Liver (tissue), 9 donors: Measurements from ENCODE around the gene FAXDC2. TPM values are rescaled to one million over a fixed set of nuclear protein-coding genes. Genes with fewer than 3 reads are reported as not detected.

Source experiments
- DNase-seq: peaks from one replicate; pipeline ENCODE4 v3.0.0-alpha.2; 2017; ENCODE audit warnings: low spot score
- H3K27ac ChIP-seq, 2 donors: one replicate each; pipeline ENCODE4 v1.7.0; 2013; ENCODE audit warnings: inconsistent platforms in 2 of 2, low read length in 2 of 2, control low read depth in 1 of 2, low read depth in 1 of 2, mild to moderate bottlenecking in 1 of 2
- H3K27me3 ChIP-seq, 4 donors: one replicate each; pipeline versions ENCODE4 v1.6.1 to v1.7.0; 2013; ENCODE audit warnings: low read length in 3 of 4, inconsistent platforms in 1 of 4, mild to moderate bottlenecking in 1 of 4, moderate library complexity in 1 of 4; ENCODE audit not compliant: control insufficient read depth in 4 of 4, insufficient read depth in 4 of 4
- H3K36me3 ChIP-seq, 4 donors: one replicate each; pipeline versions ENCODE4 v1.6.1 to v1.7.0; 2013; ENCODE audit warnings: low read length in 3 of 4, mild to moderate bottlenecking in 3 of 4, low read depth in 1 of 4, moderate library complexity in 1 of 4; ENCODE audit not compliant: control insufficient read depth in 4 of 4, insufficient read depth in 3 of 4
- H3K4me1 ChIP-seq, 4 donors: one replicate each; pipeline versions ENCODE4 v1.6.1 to v1.7.0; 2013; ENCODE audit warnings: low read length in 3 of 4, mild to moderate bottlenecking in 3 of 4, moderate library complexity in 1 of 4; ENCODE audit not compliant: control insufficient read depth in 4 of 4, insufficient read depth in 4 of 4
- H3K4me3 ChIP-seq, 3 donors: one replicate each; pipeline versions ENCODE4 v1.6.1 to v1.7.0; 2013; ENCODE audit warnings: low read length in 3 of 3, control low read depth in 1 of 3, low read depth in 1 of 3, mild to moderate bottlenecking in 1 of 3
- H3K9ac ChIP-seq, 2 donors: one replicate each; pipeline ENCODE4 v1.7.0; 2013; ENCODE audit warnings: low read length in 2 of 2, mild to moderate bottlenecking in 2 of 2, moderate library complexity in 2 of 2, control low read depth in 1 of 2, low read depth in 1 of 2
- H3K9me3 ChIP-seq, 4 donors: one replicate each; pipeline versions ENCODE4 v1.6.1 to v1.7.0; 2013; ENCODE audit warnings: low read length in 3 of 4; ENCODE audit not compliant: control insufficient read depth in 4 of 4
- EGR1 ChIP-seq, 2 donors: IDR thresholded peaks; 2 replicates each; pipeline ENCODE4 v1.6.1; 2016 to 2018; ENCODE audit warnings: antibody characterized with exemption in 2 of 2, low read depth in 2 of 2
- FOXA1 ChIP-seq: IDR thresholded peaks from 2 replicates; pipeline ENCODE4 v1.6.1; 2016; ENCODE audit warnings: antibody characterized with exemption
- FOXA2 ChIP-seq: IDR thresholded peaks from 2 replicates; pipeline ENCODE4 v1.6.1; 2016; ENCODE audit warnings: antibody characterized with exemption
- GABPA ChIP-seq, 2 donors: IDR thresholded peaks in 1 of 2; conservative IDR thresholded peaks in 1 of 2; 2 replicates each; pipeline ENCODE4 v1.6.1; 2016; ENCODE audit warnings: antibody characterized with exemption in 2 of 2, mild to moderate bottlenecking in 1 of 2, moderate library complexity in 1 of 2
- HNF4G ChIP-seq: IDR thresholded peaks from 2 replicates; pipeline ENCODE4 v1.6.1; 2016; ENCODE audit warnings: antibody characterized with exemption
- JUND ChIP-seq, 2 donors: IDR thresholded peaks; 2 replicates each; pipeline ENCODE4 v1.6.1; 2016; ENCODE audit warnings: antibody characterized with exemption in 2 of 2
- RAD21 ChIP-seq, 2 donors: IDR thresholded peaks; 2 replicates each; pipeline ENCODE4 v1.6.1; 2016; ENCODE audit warnings: antibody characterized with exemption in 2 of 2, mild to moderate bottlenecking in 2 of 2
- RXRA ChIP-seq, 2 donors: IDR thresholded peaks; 2 replicates each; pipeline ENCODE4 v1.6.1; 2017 to 2018; ENCODE audit warnings: antibody characterized with exemption in 2 of 2, mild to moderate bottlenecking in 1 of 2
- SP1 ChIP-seq: IDR thresholded peaks from 2 replicates; pipeline ENCODE4 v1.6.1; 2018; ENCODE audit warnings: antibody characterized with exemption, mild to moderate bottlenecking
- TAF1 ChIP-seq: conservative IDR thresholded peaks from 2 replicates; pipeline ENCODE4 v1.6.1; 2016; ENCODE audit warnings: antibody characterized with exemption, mild to moderate bottlenecking
- YY1 ChIP-seq: IDR thresholded peaks from 2 replicates; pipeline ENCODE4 v1.6.1; 2016; ENCODE audit warnings: antibody characterized with exemption, mild to moderate bottlenecking
- WGBS: extraction: QIAGEN DNeasy Blood & Tissue Kit; methylation state at CpG from one replicate; pipeline ENCODE4 v1.1.7; 2013; 5-methylcytosine and 5-hydroxymethylcytosine counted together
- polyA plus RNA-seq, 2 donors: library from polyadenylated mRNA; stranded (reverse) in 1 of 2; unstranded in 1 of 2; fragments of 200-250 nt in 1 of 2; fragments of >200 nt in 1 of 2; fragmentation: Nextera tagmentation in 1 of 2; extraction: Ambion mirVana in 1 of 2; gene quantifications; one replicate each; pipeline versions ENCODE4 v1.2.1 to v1.2.3, GENCODE V29; 2013 to 2015
- total RNA-seq, 2 donors: library from RNA; depleted of rRNA; stranded (reverse); fragments of >200 nt; gene quantifications; one replicate each; pipeline ENCODE4 v1.2.3, GENCODE V29; 2014
- TF ChIP-seq, protein P1 (sequence below): IDR thresholded peaks from 2 replicates; pipeline ENCODE4 v1.6.1; 2016; ENCODE audit warnings: antibody characterized with exemption
- TF ChIP-seq, protein P2 (sequence below): IDR thresholded peaks from 2 replicates; pipeline ENCODE4 v1.6.1; 2016; ENCODE audit warnings: antibody characterized with exemption
- TF ChIP-seq, protein P3 (sequence below): IDR thresholded peaks from 2 replicates; pipeline ENCODE4 v1.6.1; 2016; ENCODE audit warnings: antibody characterized with exemption
- TF ChIP-seq, protein P4 (sequence below): IDR thresholded peaks from 2 replicates; pipeline ENCODE4 v1.6.1; 2016; ENCODE audit warnings: antibody characterized with exemption, mild to moderate bottlenecking
- TF ChIP-seq, protein P5 (sequence below): fragments of 150-350 bp; IDR thresholded peaks from 2 replicates; pipeline ENCODE4 v1.5.1; 2017; ENCODE audit warnings: improper control_type of control experiment, low read depth, low read length; ENCODE audit not compliant: missing input control
- donor health status: healthy.
- donor health status: healthy.
- donor health status: healthy.
- donor health status: healthy.
- donor health status: healthy.

The FAXDC2 gene
- total and polyA plus RNA-seq, 4 donors, result 27.5 to 110 (median 64.5) TPM

DNA sequence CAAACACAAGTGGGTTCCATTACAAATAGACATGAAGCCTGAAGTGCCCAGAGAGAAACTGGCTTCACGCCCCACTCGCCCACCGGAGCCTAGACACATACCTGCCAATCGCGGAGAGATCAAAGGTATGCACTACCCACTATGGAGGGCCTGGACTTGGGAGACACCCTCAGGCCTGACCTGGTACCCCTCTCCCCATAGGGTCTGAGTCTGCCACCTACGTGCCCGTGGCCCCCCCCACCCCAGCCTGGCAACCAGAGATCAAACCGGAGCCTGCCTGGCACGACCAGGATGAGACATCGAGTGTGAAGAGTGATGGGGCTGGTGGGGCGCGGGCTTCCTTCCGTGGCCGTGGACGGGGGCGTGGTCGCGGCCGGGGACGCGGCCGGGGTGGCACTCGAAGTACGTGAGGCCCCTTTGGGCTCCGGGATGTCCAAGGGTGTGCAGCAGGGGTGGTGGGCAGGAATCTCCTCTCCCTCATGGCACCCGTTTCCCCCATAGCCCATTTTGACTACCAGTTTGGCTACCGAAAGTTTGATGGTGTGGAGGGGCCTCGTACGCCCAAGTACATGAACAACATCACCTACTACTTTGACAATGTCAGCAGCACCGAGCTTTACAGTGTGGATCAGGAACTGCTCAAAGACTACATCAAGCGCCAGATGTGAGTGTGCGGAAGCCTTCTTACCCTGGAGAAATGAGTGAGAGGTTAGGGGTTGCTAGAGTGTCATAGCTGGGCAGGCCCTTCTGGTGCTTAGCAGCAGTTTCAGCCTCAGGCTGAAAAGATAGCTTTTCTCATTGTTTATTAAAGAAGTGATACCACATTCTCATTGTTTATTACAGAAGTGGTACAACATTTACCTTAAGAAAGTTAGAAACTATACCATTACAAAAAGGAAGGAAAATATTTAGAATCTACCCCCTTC is 56.5 kb downstream of the FAXDC2 start:
- Histone ChIP-seq H3K36me3 (peaks cover 7 to 47% (median 33%) of the 10 kb centered on the region in 4 donors), H3K4me3 (no peak overlapping the region), H3K27ac (no peak overlapping the region), H3K9ac (no peak overlapping the region), H3K4me1 (no peaks in the 10 kb centered on the region), H3K27me3 (no peaks in the 10 kb centered on the region), H3K9me3 (no peaks in the 10 kb centered on the region)
- DNase-seq, result no peak
- TF ChIP-seq RXRA (IDR thresholded peaks at IDR 0.05) (no peak), JUND (IDR thresholded peaks at IDR 0.05) (no peak), GABPA (IDR thresholded peaks at IDR 0.05 in 1 of 2, conservative IDR thresholded peaks at IDR 0.05 in 1 of 2) (no peak), YY1 (no peak), RAD21 (IDR thresholded peaks at IDR 0.05) (no peak), EGR1 (IDR thresholded peaks at IDR 0.05; ENCODE audit: low read depth in 2 of 2) (no peak), SP1 (no peak), FOXA1 (no peak)
- TF ChIP-seq, protein P1, sequence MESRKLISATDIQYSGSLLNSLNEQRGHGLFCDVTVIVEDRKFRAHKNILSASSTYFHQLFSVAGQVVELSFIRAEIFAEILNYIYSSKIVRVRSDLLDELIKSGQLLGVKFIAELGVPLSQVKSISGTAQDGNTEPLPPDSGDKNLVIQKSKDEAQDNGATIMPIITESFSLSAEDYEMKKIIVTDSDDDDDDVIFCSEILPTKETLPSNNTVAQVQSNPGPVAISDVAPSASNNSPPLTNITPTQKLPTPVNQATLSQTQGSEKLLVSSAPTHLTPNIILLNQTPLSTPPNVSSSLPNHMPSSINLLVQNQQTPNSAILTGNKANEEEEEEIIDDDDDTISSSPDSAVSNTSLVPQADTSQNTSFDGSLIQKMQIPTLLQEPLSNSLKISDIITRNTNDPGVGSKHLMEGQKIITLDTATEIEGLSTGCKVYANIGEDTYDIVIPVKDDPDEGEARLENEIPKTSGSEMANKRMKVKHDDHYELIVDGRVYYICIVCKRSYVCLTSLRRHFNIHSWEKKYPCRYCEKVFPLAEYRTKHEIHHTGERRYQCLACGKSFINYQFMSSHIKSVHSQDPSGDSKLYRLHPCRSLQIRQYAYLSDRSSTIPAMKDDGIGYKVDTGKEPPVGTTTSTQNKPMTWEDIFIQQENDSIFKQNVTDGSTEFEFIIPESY, result no peak
- TF ChIP-seq, protein P2, sequence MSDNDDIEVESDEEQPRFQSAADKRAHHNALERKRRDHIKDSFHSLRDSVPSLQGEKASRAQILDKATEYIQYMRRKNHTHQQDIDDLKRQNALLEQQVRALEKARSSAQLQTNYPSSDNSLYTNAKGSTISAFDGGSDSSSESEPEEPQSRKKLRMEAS, result no peak
- TF ChIP-seq, protein P3, sequence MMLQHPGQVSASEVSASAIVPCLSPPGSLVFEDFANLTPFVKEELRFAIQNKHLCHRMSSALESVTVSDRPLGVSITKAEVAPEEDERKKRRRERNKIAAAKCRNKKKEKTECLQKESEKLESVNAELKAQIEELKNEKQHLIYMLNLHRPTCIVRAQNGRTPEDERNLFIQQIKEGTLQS, result no peak
- TF ChIP-seq, protein P4, sequence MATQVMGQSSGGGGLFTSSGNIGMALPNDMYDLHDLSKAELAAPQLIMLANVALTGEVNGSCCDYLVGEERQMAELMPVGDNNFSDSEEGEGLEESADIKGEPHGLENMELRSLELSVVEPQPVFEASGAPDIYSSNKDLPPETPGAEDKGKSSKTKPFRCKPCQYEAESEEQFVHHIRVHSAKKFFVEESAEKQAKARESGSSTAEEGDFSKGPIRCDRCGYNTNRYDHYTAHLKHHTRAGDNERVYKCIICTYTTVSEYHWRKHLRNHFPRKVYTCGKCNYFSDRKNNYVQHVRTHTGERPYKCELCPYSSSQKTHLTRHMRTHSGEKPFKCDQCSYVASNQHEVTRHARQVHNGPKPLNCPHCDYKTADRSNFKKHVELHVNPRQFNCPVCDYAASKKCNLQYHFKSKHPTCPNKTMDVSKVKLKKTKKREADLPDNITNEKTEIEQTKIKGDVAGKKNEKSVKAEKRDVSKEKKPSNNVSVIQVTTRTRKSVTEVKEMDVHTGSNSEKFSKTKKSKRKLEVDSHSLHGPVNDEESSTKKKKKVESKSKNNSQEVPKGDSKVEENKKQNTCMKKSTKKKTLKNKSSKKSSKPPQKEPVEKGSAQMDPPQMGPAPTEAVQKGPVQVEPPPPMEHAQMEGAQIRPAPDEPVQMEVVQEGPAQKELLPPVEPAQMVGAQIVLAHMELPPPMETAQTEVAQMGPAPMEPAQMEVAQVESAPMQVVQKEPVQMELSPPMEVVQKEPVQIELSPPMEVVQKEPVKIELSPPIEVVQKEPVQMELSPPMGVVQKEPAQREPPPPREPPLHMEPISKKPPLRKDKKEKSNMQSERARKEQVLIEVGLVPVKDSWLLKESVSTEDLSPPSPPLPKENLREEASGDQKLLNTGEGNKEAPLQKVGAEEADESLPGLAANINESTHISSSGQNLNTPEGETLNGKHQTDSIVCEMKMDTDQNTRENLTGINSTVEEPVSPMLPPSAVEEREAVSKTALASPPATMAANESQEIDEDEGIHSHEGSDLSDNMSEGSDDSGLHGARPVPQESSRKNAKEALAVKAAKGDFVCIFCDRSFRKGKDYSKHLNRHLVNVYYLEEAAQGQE, result no peak
- 95% methylated on average over 32 of the region's 32 CpGs for WGBS

DNA sequence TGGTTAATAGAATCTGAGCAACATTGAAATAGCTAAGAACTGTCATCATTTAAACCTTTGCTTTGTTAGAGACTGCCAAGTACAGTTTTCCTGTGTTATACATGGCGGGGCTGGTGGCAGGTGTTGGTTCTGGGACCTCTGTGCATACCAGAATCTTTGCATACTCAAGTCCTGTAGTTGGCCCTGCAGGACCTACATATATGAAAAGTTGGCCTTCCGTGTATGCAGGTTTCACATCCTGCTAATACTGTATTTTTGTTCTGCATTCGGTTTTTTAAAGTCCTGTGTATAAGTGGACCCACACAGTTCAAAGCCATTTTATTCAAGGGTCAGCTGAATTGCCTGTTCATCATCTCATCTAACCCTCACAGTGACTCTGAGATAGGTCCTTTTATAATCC is 58.9 kb downstream of the FAXDC2 start:
- Histone ChIP-seq H3K4me3 (no peak overlapping the region), H3K4me1 (peaks cover 0 to 5% (median 4%) of the 10 kb centered on the region in 4 donors), H3K9ac (no peak overlapping the region), H3K9me3 (no peaks in the 10 kb centered on the region), H3K36me3 (peaks cover 7 to 39% (median 29%) of the 10 kb centered on the region in 4 donors), H3K27me3 (no peaks in the 10 kb centered on the region), H3K27ac (no peak overlapping the region)
- WGBS, result 90% methylated on average over 3 of the region's 3 CpGs
- no peak for DNase-seq
- TF ChIP-seq, protein P1, result no peak
- TF ChIP-seq TAF1 (no peak), HNF4G (no peak), SP1 (no peak), FOXA2 (no peak)
- TF ChIP-seq, protein P3, result no peak
- TF ChIP-seq, protein P4, result no peak
- TF ChIP-seq, protein P5, sequence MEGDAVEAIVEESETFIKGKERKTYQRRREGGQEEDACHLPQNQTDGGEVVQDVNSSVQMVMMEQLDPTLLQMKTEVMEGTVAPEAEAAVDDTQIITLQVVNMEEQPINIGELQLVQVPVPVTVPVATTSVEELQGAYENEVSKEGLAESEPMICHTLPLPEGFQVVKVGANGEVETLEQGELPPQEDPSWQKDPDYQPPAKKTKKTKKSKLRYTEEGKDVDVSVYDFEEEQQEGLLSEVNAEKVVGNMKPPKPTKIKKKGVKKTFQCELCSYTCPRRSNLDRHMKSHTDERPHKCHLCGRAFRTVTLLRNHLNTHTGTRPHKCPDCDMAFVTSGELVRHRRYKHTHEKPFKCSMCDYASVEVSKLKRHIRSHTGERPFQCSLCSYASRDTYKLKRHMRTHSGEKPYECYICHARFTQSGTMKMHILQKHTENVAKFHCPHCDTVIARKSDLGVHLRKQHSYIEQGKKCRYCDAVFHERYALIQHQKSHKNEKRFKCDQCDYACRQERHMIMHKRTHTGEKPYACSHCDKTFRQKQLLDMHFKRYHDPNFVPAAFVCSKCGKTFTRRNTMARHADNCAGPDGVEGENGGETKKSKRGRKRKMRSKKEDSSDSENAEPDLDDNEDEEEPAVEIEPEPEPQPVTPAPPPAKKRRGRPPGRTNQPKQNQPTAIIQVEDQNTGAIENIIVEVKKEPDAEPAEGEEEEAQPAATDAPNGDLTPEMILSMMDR, result no peak
